ENCODE measurements around the gene MACO1. TPM values are rescaled to one million over a fixed set of nuclear protein-coding genes. Genes with fewer than 3 reads are reported as not detected.

The MACO1 gene
- total and polyA plus RNA-seq, 2 of the 8 experiments (the other 6 are each of a cell fraction or from before 2014, with no cell fraction given): 3.5 to 15.1 TPM

- TF ChIP-seq ATF2 (IDR thresholded peaks at IDR 0.05; ENCODE audit: low read length) (no peak), TAF7 (optimal IDR thresholded peaks at IDR 0.05; ENCODE audit: borderline replicate concordance, low read depth, low read length) (no peak), CEBPB (IDR thresholded peaks at IDR 0.05; ENCODE audit: low read depth, low read length) (no peak), TAF1 (IDR thresholded peaks at IDR 0.05; ENCODE audit: low read depth, low read length) (no peak), EZH2 (IDR thresholded peaks at IDR 0.05; ENCODE audit: low read depth, low read length, severe bottlenecking) (no peak), TEAD4 (IDR thresholded peaks at IDR 0.05; ENCODE audit: low read depth, low read length) (no peak), CTCF (IDR thresholded peaks at IDR 0.05; ENCODE audit: control extremely low read depth in 1 of 3, insufficient read depth in 1 of 3, low read depth in 1 of 3, low read length in 3 of 3) (no peak), BRCA1 (IDR thresholded peaks at IDR 0.05; ENCODE audit: low read depth, low read length) (no peak)
Measured at GRCh38 chr1:25549273-25550154, 118.8 kb downstream of the MACO1 start (continued).

Other genes with a start within 250 kb of the MACO1 start
- 27.0 and 33.0 TPM in 2 replicates for gene SYF2, start 198.4 kb upstream of the MACO1 start, total RNA-seq (2021; fragmentation: NEBNext Ultra II Directional; extraction: Animal tissue kit (Norgen Biotek cat#: 25700))
- 5.6 and 7.5 TPM in 2 replicates for gene SYF2, start 198.4 kb upstream of the MACO1 start, polyA plus RNA-seq (2011; rRNA removed)
- gene RSRP1, start 183.4 kb upstream of the MACO1 start, total RNA-seq (2021; fragmentation: NEBNext Ultra II Directional; extraction: Animal tissue kit (Norgen Biotek cat#: 25700)): 59.4 and 60.4 TPM in 2 replicates
- gene RSRP1, start 183.4 kb upstream of the MACO1 start, polyA plus RNA-seq (2011; rRNA removed): 32.9 and 38.2 TPM in 2 replicates
- gene RHD, start 158.4 kb upstream of the MACO1 start, total RNA-seq (2021; fragmentation: NEBNext Ultra II Directional; extraction: Animal tissue kit (Norgen Biotek cat#: 25700)): not detected in 2 replicates
- 0.21 and 0.33 TPM in 2 replicates for gene RHD, start 158.4 kb upstream of the MACO1 start, polyA plus RNA-seq (2011; rRNA removed)
- 92.3 and 98.6 TPM in 2 replicates for gene TMEM50A, start 92.6 kb upstream of the MACO1 start, total RNA-seq (2021; fragmentation: NEBNext Ultra II Directional; extraction: Animal tissue kit (Norgen Biotek cat#: 25700))
- 67.4 and 111 TPM in 2 replicates for gene TMEM50A, start 92.6 kb upstream of the MACO1 start, polyA plus RNA-seq (2011; rRNA removed)
- gene RHCE, start 10.1 kb upstream of the MACO1 start, total RNA-seq (2021; fragmentation: NEBNext Ultra II Directional; extraction: Animal tissue kit (Norgen Biotek cat#: 25700)): 0.50 TPM in 1 of 2 replicates, not detected in the other
- 0.23 and 0.41 TPM in 2 replicates for gene RHCE, start 10.1 kb upstream of the MACO1 start, polyA plus RNA-seq (2011; rRNA removed)
- 12.8 and 14.0 TPM in 2 replicates for gene LDLRAP1, start 112.7 kb downstream of the MACO1 start, total RNA-seq (2021; fragmentation: NEBNext Ultra II Directional; extraction: Animal tissue kit (Norgen Biotek cat#: 25700))
- 13.2 and 16.3 TPM in 2 replicates for gene LDLRAP1, start 112.7 kb downstream of the MACO1 start, polyA plus RNA-seq (2011; rRNA removed)
- gene MAN1C1, start 185.9 kb downstream of the MACO1 start, total RNA-seq (2021; fragmentation: NEBNext Ultra II Directional; extraction: Animal tissue kit (Norgen Biotek cat#: 25700)): 7.7 and 7.8 TPM in 2 replicates
- gene MAN1C1, start 185.9 kb downstream of the MACO1 start, polyA plus RNA-seq (2011; rRNA removed): 14.4 and 15.2 TPM in 2 replicates